Hepatocyte (in vitro differentiated cells): ENCODE results near the gene MRPL20. TPM values are rescaled to one million over a fixed set of nuclear protein-coding genes. Genes with fewer than 3 reads are reported as not detected.
A peak's percentile ranks its signal among the peaks of the same experiment; 100 is the strongest.
"Not testable (repeated sequence)": the region's sequence is repeated elsewhere in the genome, so short reads cannot be mapped to it uniquely, and the experiment has no call there.

Experiments
- DNase-seq: peaks from one replicate; pipeline ENCODE4 v3.0.0-alpha.2; 2016; ENCODE audit warnings: low spot score
- H2AFZ ChIP-seq: fragments of 200-600 bp; sonication (generic); 2 replicates; pipeline ENCODE4 v1.6.0; 2016; ENCODE audit warnings: antibody characterized with exemption, mild to moderate bottlenecking
- H3K27ac ChIP-seq: fragments of 200-600 bp; sonication (generic); 2 replicates; pipeline ENCODE4 v1.5.1; 2016; ENCODE audit warnings: mild to moderate bottlenecking
- H3K27me3 ChIP-seq: fragments of 200-600 bp; sonication (generic); 2 replicates; pipeline ENCODE4 v1.6.1; 2016
- H3K36me3 ChIP-seq: fragments of 200-600 bp; sonication (generic); replicated peaks from 2 replicates; pipeline ENCODE4 v1.5.1; 2016; ENCODE audit warnings: low read depth; ENCODE audit not compliant: insufficient read depth
- H3K4me1 ChIP-seq: fragments of 200-600 bp; sonication (generic); 2 replicates; pipeline ENCODE4 v1.5.1; 2016; ENCODE audit warnings: mild to moderate bottlenecking, moderate library complexity; ENCODE audit not compliant: insufficient read depth
- H3K4me2 ChIP-seq: fragments of 200-600 bp; sonication (generic); 2 replicates; pipeline ENCODE4 v1.6.0; 2016
- H3K4me3 ChIP-seq: fragments of 200-600 bp; sonication (generic); 2 replicates; pipeline ENCODE4 v1.5.1; 2016; ENCODE audit warnings: mild to moderate bottlenecking
- H3K79me2 ChIP-seq: fragments of 200-600 bp; sonication (generic); 2 replicates; pipeline ENCODE4 v1.6.0; 2017; ENCODE audit warnings: mild to moderate bottlenecking
- H3K9me2 ChIP-seq: fragments of 200-600 bp; sonication (generic); replicated peaks from 2 replicates; pipeline ENCODE4 v1.6.0; 2017; ENCODE audit warnings: mild to moderate bottlenecking; ENCODE audit not compliant: insufficient read depth
- H3K9me3 ChIP-seq: fragments of 200-600 bp; sonication (generic); 2 replicates; pipeline ENCODE4 v1.5.1; 2016; ENCODE audit warnings: low read depth, mild to moderate bottlenecking
- H4K20me1 ChIP-seq: fragments of 200-600 bp; sonication (generic); 2 replicates; pipeline ENCODE4 v1.6.0; 2016; ENCODE audit warnings: mild to moderate bottlenecking; ENCODE audit not compliant: insufficient read depth, poor library complexity, severe bottlenecking
- CTCF ChIP-seq: fragments of 200-600 bp; sonication (generic); IDR thresholded peaks from 2 replicates; pipeline ENCODE4 v1.5.1; 2016; ENCODE audit warnings: antibody characterized with exemption, mild to moderate bottlenecking; ENCODE audit not compliant: poor library complexity
- EZH2 ChIP-seq: fragments of 200-600 bp; sonication (generic); IDR thresholded peaks from 2 replicates; pipeline ENCODE4 v1.6.1; 2016; ENCODE audit warnings: antibody characterized with exemption, mild to moderate bottlenecking, borderline replicate concordance
- EZH2phosphoT487 ChIP-seq: fragments of 200-600 bp; sonication (generic); IDR thresholded peaks from one replicate; pipeline ENCODE4 v1.6.1; 2018; ENCODE audit warnings: antibody characterized with exemption, mild to moderate bottlenecking, low read depth, moderate library complexity; ENCODE audit not compliant: unreplicated experiment, severe bottlenecking
- WGBS: methylation state at CpG from one replicate; pipeline ENCODE4 v1.1.6; 2016; ENCODE audit warnings: low lambda C conversion rate; ENCODE audit errors: missing lambda C conversion rate; 5-methylcytosine and 5-hydroxymethylcytosine counted together
- polyA plus RNA-seq: library from polyadenylated mRNA; unstranded; fragments of >200 nt; fragmentation: Nextera tagmentation; extraction: Ambion mirVana; gene quantifications from 2 replicates; pipeline ENCODE4 v1.2.1, GENCODE V29; 2016
- total RNA-seq: library from RNA; depleted of rRNA; stranded (reverse); fragments of >200 nt; gene quantifications from 2 replicates; pipeline ENCODE4 v1.2.3, GENCODE V29; 2014

Gene MRPL20
- total RNA-seq (107 and 115 TPM in 2 replicates), polyA plus RNA-seq (176 and 193 TPM in 2 replicates)

GRCh38 chr1:1406821-1407635 is at the start of gene MRPL20:
MRPL20 (minus strand) TSS chr1:1407293; CDS start chr1:1407217, 76 bp downstream.
- peak; percentile 97 for DNase-seq
- H3K27me3 ChIP-seq, result no peaks in the 10 kb centered on the region
- peaks cover 13% of the 10 kb centered on the region for H4K20me1 ChIP-seq
- H3K27ac ChIP-seq, result peak within 1 kb of the TSS; percentile 90
- TF ChIP-seq EZH2phosphoT487 (no peak), EZH2 (no peak), CTCF (no peak)
- no peaks in the 10 kb centered on the region for H3K9me3 ChIP-seq
- 2% methylated on average over 70 of the region's 98 CpGs for WGBS
- H3K9me2 ChIP-seq, result no peaks in the 10 kb centered on the region
- H3K4me2 ChIP-seq, result peak within 1 kb of the TSS; percentile 99
- H2AFZ ChIP-seq, result peak within 1 kb of the TSS; percentile 76
- H3K36me3 ChIP-seq, result no peaks in the 10 kb centered on the region
- H3K4me3 ChIP-seq, result peak within 1 kb of the TSS; percentile 82
- H3K79me2 ChIP-seq, result peaks cover 53% of the 10 kb centered on the region
- H3K4me1 ChIP-seq, result peaks cover 19% of the 10 kb centered on the region

DNA sequence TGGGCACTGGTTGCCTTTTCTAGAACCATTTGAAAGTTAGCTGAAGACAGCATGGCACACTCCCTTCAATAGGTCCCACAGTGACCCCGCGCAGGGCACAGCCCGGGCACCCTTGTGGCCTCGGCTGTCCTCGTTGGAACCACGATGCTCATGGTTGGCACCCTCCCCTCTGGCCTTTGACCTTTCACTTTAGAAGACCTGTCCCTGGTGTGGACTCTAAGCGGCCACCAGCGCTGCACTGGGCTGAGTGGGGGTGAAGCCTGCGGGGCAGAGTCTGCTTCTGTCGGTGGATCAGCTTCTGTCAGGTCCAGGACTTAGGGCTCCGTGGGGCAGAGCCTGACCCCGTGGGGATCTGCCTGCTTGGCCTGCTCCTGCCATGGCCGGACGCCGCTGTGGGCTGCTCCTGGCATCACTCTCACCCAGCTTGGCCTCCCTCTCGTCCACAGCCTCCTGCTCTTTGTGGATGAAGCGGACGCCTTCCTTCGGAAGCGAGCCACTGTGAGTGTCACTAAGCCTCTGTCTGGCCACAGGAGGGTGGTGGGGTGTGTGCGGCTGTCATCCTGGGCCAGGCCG is 49.7 kb upstream of the MRPL20 start:
- not testable (repeated sequence) for H3K36me3 ChIP-seq, H3K9me2 ChIP-seq, H3K79me2 ChIP-seq, H3K4me3 ChIP-seq, H4K20me1 ChIP-seq, H3K4me1 ChIP-seq, H3K9me3 ChIP-seq, DNase-seq, H3K27ac ChIP-seq, H3K27me3 ChIP-seq, H3K4me2 ChIP-seq, H2AFZ ChIP-seq
- WGBS, result 85% methylated on average over 19 of the region's 22 CpGs

DNA sequence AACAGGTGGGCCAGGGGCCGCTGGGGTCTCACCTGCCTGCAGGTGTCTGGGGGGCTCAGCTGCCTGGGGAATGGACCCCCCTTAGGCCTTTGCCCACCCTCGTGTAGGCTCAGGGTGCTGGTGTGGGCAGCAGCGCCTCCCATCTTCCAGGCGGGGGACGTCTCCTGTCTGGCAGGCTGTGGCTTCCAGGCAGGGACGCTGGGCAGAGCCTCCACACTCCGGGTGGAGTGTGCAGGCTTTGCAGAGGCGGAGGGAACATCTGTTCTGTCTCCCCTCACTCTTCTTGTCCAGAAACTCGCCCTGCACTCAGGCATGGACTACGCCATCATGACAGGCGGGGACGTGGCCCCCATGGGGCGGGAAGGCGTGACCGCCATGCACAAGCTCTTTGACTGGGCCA is 48.8 kb upstream of the MRPL20 start:
- H3K4me2 ChIP-seq, H3K4me1 ChIP-seq, H3K27me3 ChIP-seq, H3K79me2 ChIP-seq, H2AFZ ChIP-seq, H3K9me2 ChIP-seq, DNase-seq, H3K27ac ChIP-seq, H3K9me3 ChIP-seq, H3K36me3 ChIP-seq, H3K4me3 ChIP-seq, H4K20me1 ChIP-seq: not testable (repeated sequence)
- WGBS, result 100% methylated on average over 1 of the region's 15 CpGs

DNA sequence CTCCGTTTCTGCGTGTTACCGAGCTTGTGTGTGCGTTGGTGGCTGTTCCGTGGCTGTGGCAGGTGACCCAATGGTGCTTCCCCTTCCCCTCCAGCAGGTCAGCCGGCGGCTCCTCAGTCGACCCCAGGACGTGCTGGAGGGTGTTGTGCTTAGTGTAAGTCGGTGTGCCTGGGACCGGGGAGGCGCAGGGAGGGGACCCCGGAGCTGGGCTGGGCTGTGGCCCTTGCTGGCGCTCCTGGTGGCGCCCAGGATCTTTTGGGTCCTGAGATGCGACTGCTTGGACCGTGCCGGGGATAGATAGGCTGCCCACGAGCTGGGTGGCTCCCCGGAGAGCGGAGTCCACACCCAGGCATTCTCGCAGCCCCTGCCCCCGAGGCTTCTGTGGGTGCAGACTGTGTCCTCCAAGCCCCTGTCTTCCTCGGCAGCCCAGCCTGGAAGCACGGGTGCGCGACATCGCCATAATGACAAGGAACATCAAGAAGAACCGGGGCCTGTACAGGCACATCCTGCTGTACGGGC is 48.3 kb upstream of the MRPL20 start:
- no peak for TF ChIP-seq CTCF
- no peak for TF ChIP-seq EZH2phosphoT487
- TF ChIP-seq EZH2, result no peak
- no peak overlapping the region for H3K27ac ChIP-seq
- no peak overlapping the region for H3K4me2 ChIP-seq
- no peak overlapping the region for H3K4me3 ChIP-seq
- no peaks in the 10 kb centered on the region for H3K36me3 ChIP-seq
- no peaks in the 10 kb centered on the region for H3K27me3 ChIP-seq
- no peaks in the 10 kb centered on the region for H3K4me1 ChIP-seq
- no peaks in the 10 kb centered on the region for H3K9me3 ChIP-seq
- no peaks in the 10 kb centered on the region for H3K9me2 ChIP-seq
- H2AFZ ChIP-seq, result no peak overlapping the region
- 94% methylated on average over 29 of the region's 30 CpGs for WGBS
- H3K79me2 ChIP-seq, result no peaks in the 10 kb centered on the region
- no peak for DNase-seq
- no peaks in the 10 kb centered on the region for H4K20me1 ChIP-seq

- H3K4me1 ChIP-seq, H3K27ac ChIP-seq, H3K9me3 ChIP-seq, H3K79me2 ChIP-seq, H4K20me1 ChIP-seq, H3K4me2 ChIP-seq, H2AFZ ChIP-seq, H3K4me3 ChIP-seq, H3K27me3 ChIP-seq, H3K9me2 ChIP-seq, DNase-seq, H3K36me3 ChIP-seq: not testable (repeated sequence)
- WGBS, result 92% methylated on average over 26 of the region's 41 CpGs
Observed at GRCh38 chr1:1454286-1455056, 47.4 kb upstream of the MRPL20 start.
